ENCODE data around the gene CLDN9.

Gene CLDN9

DNA sequence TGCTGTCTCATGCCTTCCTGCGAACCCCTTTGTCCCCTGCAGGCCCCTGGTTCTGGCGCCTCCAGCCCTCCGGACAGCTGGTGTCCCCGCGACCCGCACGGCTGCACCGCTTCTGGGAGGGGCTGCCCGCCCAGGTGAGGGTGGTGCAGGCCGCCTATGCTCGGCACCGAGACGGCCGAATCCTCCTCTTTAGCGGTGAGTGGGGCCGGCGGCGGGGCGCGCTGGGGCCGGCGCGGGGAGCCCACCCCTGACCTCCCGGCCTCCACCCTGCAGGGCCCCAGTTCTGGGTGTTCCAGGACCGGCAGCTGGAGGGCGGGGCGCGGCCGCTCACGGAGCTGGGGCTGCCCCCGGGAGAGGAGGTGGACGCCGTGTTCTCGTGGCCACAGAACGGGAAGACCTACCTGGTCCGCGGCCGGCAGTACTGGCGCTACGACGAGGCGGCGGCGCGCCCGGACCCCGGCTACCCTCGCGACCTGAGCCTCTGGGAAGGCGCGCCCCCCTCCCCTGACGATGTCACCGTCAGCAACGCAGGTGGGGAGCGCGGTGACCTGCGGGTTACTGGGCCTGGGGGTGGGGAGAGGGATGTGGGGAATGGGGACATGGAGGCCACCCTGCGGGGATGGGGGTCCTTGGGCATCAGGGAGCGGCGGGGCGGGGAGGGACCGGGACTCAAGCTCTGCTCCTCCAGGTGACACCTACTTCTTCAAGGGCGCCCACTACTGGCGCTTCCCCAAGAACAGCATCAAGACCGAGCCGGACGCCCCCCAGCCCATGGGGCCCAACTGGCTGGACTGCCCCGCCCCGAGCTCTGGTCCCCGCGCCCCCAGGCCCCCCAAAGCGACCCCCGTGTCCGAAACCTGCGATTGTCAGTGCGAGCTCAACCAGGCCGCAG is 45.7 kb downstream of the CLDN9 start:
- DNase-seq = peak; percentile 45

DNA sequence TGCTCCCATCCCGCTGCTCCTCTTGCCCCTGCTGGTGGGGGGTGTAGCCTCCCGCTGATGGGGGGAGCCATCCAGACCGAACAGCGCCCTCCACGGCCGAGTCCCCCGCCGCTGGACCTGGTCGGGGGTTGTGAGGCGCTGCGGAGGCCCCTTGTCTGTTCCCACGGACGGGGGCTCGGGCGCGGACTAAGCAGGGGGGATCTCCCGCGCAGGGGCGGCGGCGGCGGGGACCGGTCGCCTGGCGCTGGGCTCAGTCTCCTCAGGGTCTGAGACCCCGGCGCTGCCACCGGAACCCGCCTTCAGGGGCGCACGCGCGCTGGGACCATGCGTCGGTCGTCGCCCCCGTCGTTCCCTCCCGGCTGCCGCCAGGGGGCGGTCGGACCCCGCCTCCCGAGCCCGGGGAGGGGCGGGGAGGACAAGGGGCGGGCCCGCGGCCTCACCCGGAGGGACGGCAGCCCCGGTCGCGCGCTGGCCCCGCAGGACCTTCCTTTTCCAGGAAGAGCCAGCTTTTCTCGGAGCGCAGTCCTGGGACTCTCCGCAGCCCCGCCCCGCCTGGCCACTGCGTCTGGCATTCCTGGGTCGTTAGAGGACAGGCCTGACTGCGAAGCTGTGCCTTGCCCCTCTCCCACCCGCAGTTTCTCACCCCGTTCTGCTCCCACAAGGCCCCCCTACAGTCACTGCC is 46.5 kb downstream of the CLDN9 start:
- DNase-seq = peak; percentile 78

DNA sequence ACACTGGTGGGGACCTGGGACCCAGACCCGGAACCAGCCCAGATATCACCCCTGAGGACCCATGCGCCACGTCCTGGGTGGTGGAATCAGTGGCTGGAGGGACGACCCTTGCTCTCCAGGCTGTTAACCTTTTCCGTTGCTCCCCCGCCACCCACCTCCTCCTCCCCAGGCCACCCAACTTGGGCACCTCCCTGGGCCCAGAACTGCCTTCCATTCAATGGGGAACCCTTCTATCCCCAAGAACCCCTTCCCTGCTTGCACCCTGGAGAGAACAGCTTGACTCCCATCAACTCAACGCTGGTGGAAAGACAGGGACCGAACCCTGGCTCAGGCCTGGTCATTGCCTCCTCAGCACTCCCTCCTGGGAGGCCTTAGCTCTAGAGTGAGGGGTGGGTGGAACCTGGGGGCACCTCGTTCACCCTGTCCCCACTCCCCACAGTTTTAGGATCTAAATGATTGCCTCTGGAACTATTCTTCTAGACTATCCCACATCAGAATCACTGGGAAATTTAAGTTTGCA is 47.1 kb downstream of the CLDN9 start:
- DNase-seq = no peak

DNA sequence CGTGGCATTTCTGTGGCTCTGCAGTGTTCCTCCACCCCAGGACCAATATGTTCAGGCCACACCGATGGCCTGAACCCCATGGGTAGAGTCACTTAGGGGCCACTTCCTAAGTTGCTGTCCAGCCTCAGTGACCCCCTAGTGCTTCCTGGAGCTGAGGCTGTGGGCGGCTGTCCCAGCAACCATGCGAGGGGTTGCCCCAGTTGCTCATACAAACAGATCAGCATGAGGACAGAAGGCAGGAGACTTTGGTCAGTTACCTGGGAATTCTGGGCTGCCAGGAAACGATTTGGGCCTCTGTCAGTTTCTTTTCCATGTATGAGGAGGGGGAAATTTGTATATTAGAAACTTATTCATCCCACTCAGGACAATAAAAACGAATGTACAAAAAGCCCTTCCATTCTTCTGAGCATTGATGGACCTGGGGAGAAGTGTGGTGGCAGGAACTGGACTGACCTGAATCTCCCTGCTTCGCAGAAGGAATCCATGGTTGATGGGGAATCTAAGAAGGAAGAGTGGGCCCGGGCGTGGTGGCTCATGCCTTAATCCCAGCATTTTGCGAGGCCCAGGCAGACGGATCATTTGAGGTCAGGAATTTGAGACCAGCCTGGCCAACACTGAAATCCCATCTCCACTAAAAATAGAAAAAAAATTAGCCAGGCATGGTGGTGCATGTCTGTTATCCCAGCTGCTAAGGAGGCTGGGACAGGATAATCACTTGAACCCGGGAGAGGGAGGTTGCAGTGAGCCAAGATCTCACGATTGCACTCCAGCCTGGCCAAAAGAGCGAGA is 47.8 kb downstream of the CLDN9 start:
- no peak for DNase-seq

DNA sequence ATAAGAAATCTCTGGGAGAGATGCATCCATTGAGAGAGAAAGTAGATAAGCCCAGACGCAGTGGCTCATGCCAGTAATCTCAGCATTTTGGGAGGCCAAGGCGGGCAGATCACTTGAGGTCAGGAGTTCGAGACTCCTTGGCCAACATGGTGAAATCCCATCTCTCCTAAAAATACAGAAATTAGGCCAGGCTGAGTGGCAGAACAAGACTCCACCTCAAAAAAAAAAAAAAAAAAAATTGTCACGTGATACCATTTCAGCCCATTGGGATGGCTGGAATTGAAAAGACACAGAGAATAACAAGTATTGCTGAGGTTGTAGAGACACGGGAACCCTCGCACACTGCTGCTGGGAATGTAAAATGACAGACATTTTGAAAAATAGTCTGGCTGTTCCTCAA is 49.8 kb downstream of the CLDN9 start:
- DNase-seq = no peak

DNA sequence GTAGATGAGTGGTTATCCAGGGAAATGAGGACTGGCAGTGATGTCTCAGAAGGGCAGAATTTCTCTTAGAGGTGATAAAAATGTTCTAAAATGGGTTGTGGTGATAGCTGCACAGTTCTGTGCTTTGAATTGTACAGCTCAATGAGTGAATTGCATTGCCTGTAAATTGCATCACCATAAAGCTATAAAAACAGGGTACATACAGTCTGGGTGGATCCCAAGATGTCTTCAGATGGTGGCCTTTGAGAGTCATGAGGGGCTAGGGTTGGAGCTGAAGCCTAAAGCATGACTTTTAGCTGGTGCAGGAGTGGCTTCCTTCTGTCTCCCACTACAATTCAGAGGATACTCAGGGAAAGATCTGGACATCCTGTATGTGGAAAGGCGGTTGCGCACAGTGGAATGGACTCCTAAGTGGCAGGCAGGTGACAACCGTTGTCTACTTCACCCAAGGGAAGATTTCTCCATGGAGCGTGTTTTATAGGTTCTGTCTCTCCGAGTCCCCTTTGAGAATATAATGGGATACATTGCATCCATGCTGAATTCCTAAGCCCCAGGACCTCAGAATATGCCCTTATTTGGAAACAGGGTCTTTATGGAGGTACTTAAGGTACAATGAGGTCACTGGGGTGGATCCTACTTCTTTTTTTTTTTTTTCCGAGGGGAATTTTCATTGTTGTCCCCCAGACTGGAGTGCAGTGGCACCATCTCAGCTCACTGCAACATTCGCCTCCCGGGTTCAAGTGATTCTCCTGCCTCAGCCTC is 51.1 kb downstream of the CLDN9 start:
- DNase-seq = no peak
